ENCODE data around the gene NCAPD2.
"Not testable (repeated sequence)": the region's sequence is repeated elsewhere in the genome, so short reads cannot be mapped to it uniquely, and the experiment has no call there.

Gene NCAPD2

GRCh38 chr12:6535960-6536847 lies 42.3 kb downstream of the NCAPD2 start:
- Histone ChIP-seq H3K36me3 (ENCODE audit: insufficient read depth, insufficient read length, low read length) (peaks cover 77% of the 10 kb centered on the region), H3K27me3 (ENCODE audit: insufficient read depth, insufficient read length) (no peaks in the 10 kb centered on the region), H3K4me1 (ENCODE audit: insufficient read depth, insufficient read length) (peaks cover 34% of the 10 kb centered on the region), H3K9me3 (ENCODE audit: insufficient read depth, low read length) (no peaks in the 10 kb centered on the region), H3K9ac (ENCODE audit: insufficient read length, low read depth) (peak overlapping the region; percentile 100), H3K4me3 (ENCODE audit: insufficient read length, low read depth) (peak overlapping the region; percentile 99)
- DNase-seq (ENCODE audit: low read depth, low spot score): no peak
- TF ChIP-seq YY1 (IDR thresholded peaks at IDR 0.05; ENCODE audit: insufficient read depth, insufficient read length): no peak
- TF ChIP-seq ZNF274 (IDR thresholded peaks at IDR 0.05; ENCODE audit: low read depth, low read length): no peak
- TF ChIP-seq SUZ12 (IDR thresholded peaks at IDR 0.05; ENCODE audit: extremely low read depth, insufficient read depth, insufficient read length): no peak

- TF ChIP-seq ZNF274 (IDR thresholded peaks at IDR 0.05; ENCODE audit: low read depth, low read length) (no peak), YY1 (IDR thresholded peaks at IDR 0.05; ENCODE audit: insufficient read depth, insufficient read length) (no peak), SUZ12 (IDR thresholded peaks at IDR 0.05; ENCODE audit: extremely low read depth, insufficient read depth, insufficient read length) (no peak)
- peak overlapping the region; percentile 99 for H3K4me3 ChIP-seq (ENCODE audit: insufficient read length, low read depth)
- no peaks in the 10 kb centered on the region for H3K9me3 ChIP-seq (ENCODE audit: insufficient read depth, low read length)
- DNase-seq (ENCODE audit: low read depth, low spot score): no peak
- peak overlapping the region; percentile 100 for H3K9ac ChIP-seq (ENCODE audit: insufficient read length, low read depth)
- peaks cover 77% of the 10 kb centered on the region for H3K36me3 ChIP-seq (ENCODE audit: insufficient read depth, insufficient read length, low read length)
- H3K4me1 ChIP-seq (ENCODE audit: insufficient read depth, insufficient read length): peaks cover 39% of the 10 kb centered on the region
- H3K27me3 ChIP-seq (ENCODE audit: insufficient read depth, insufficient read length): no peaks in the 10 kb centered on the region
Observed at GRCh38 chr12:6536894-6537579, 43.1 kb downstream of the NCAPD2 start.

- not testable (repeated sequence) for H3K9me3 ChIP-seq (ENCODE audit: insufficient read depth, low read length); H3K4me3 ChIP-seq (ENCODE audit: insufficient read length, low read depth); H3K27me3 ChIP-seq (ENCODE audit: insufficient read depth, insufficient read length); H3K9ac ChIP-seq (ENCODE audit: insufficient read length, low read depth)
- DNase-seq (ENCODE audit: low read depth, low spot score): peak; percentile 98
- Histone ChIP-seq H3K4me1 (ENCODE audit: insufficient read depth, insufficient read length) (peaks cover 35% of the 10 kb centered on the region), H3K36me3 (ENCODE audit: insufficient read depth, insufficient read length, low read length) (peaks cover 81% of the 10 kb centered on the region)
Observed at GRCh38 chr12:6537580-6538419, 43.9 kb downstream of the NCAPD2 start.

GRCh38 chr12:6538420-6539313 lies 44.8 kb downstream of the NCAPD2 start:
- no peaks in the 10 kb centered on the region for H3K9me3 ChIP-seq (ENCODE audit: insufficient read depth, low read length)
- peaks cover 33% of the 10 kb centered on the region for H3K4me1 ChIP-seq (ENCODE audit: insufficient read depth, insufficient read length)
- no peak overlapping the region for H3K4me3 ChIP-seq (ENCODE audit: insufficient read length, low read depth)
- DNase-seq (ENCODE audit: low read depth, low spot score): no peak
- TF ChIP-seq YY1 (IDR thresholded peaks at IDR 0.05; ENCODE audit: insufficient read depth, insufficient read length): no peak
- no peak for TF ChIP-seq ZNF274 (IDR thresholded peaks at IDR 0.05; ENCODE audit: low read depth, low read length)
- no peak for TF ChIP-seq SUZ12 (IDR thresholded peaks at IDR 0.05; ENCODE audit: extremely low read depth, insufficient read depth, insufficient read length)
- no peak overlapping the region for H3K9ac ChIP-seq (ENCODE audit: insufficient read length, low read depth)
- peaks cover 87% of the 10 kb centered on the region for H3K36me3 ChIP-seq (ENCODE audit: insufficient read depth, insufficient read length, low read length)
- no peaks in the 10 kb centered on the region for H3K27me3 ChIP-seq (ENCODE audit: insufficient read depth, insufficient read length)

GRCh38 chr12:6539314-6539682 lies 45.4 kb downstream of the NCAPD2 start:
- peaks cover 92% of the 10 kb centered on the region for H3K36me3 ChIP-seq (ENCODE audit: insufficient read depth, insufficient read length, low read length)
- no peaks in the 10 kb centered on the region for H3K27me3 ChIP-seq (ENCODE audit: insufficient read depth, insufficient read length)
- no peaks in the 10 kb centered on the region for H3K9me3 ChIP-seq (ENCODE audit: insufficient read depth, low read length)
- H3K9ac ChIP-seq (ENCODE audit: insufficient read length, low read depth): no peak overlapping the region
- peaks cover 33% of the 10 kb centered on the region for H3K4me1 ChIP-seq (ENCODE audit: insufficient read depth, insufficient read length)
- DNase-seq (ENCODE audit: low read depth, low spot score): no peak
- no peak overlapping the region for H3K4me3 ChIP-seq (ENCODE audit: insufficient read length, low read depth)
- TF ChIP-seq YY1 (IDR thresholded peaks at IDR 0.05; ENCODE audit: insufficient read depth, insufficient read length): no peak
- no peak for TF ChIP-seq SUZ12 (IDR thresholded peaks at IDR 0.05; ENCODE audit: extremely low read depth, insufficient read depth, insufficient read length)
- TF ChIP-seq ZNF274 (IDR thresholded peaks at IDR 0.05; ENCODE audit: low read depth, low read length): no peak

GRCh38 chr12:6539707-6540134 lies 45.8 kb downstream of the NCAPD2 start:
- TF ChIP-seq SUZ12 (IDR thresholded peaks at IDR 0.05; ENCODE audit: extremely low read depth, insufficient read depth, insufficient read length) (no peak), YY1 (IDR thresholded peaks at IDR 0.05; ENCODE audit: insufficient read depth, insufficient read length) (no peak), ZNF274 (IDR thresholded peaks at IDR 0.05; ENCODE audit: low read depth, low read length) (no peak)

More at GRCh38 chr12:6539707-6540134, 45.8 kb downstream of the NCAPD2 start:
- H3K4me3 ChIP-seq (ENCODE audit: insufficient read length, low read depth): no peak overlapping the region
- peaks cover 33% of the 10 kb centered on the region for H3K4me1 ChIP-seq (ENCODE audit: insufficient read depth, insufficient read length)
- H3K27me3 ChIP-seq (ENCODE audit: insufficient read depth, insufficient read length): no peaks in the 10 kb centered on the region
- peaks cover 93% of the 10 kb centered on the region for H3K36me3 ChIP-seq (ENCODE audit: insufficient read depth, insufficient read length, low read length)
- peak overlapping the region; percentile 65 for H3K9ac ChIP-seq (ENCODE audit: insufficient read length, low read depth)
- DNase-seq (ENCODE audit: low read depth, low spot score): no peak
- H3K9me3 ChIP-seq (ENCODE audit: insufficient read depth, low read length): no peaks in the 10 kb centered on the region

All from NT2/D1 (cell line).